Stimulated activated CD4-positive, alpha-beta T cell treated with anti-CD3 and anti-CD28 coated beads, TNF-alpha, amount 100 ng/mL, for 1 hour (primary cell): ENCODE measurements around the gene PAM.

Source experiments
- DNase-seq, 3 donors: peaks; one replicate each; pipeline ENCODE4 v3.0.0-alpha.2; 2020; ENCODE audit warnings: low read depth in 3 of 3, low spot score in 1 of 3

Gene PAM

GRCh38 chr5:102754767-102755431 is at the start of gene PAM:
Gene PAM, plus strand, starts transcription at chr5:102755305. Its CDS starts 110,891 bp downstream, at chr5:102866196.
- peak; percentile 38 to 62 (median 42) for DNase-seq

GRCh38 chr5:102711525-102712385 is 43.4 kb upstream of the PAM start:
- DNase-seq, result no peak

GRCh38 chr5:102713278-102713677 is 41.8 kb upstream of the PAM start:
- no peak for DNase-seq

GRCh38 chr5:102713682-102714231 is 41.3 kb upstream of the PAM start:
- DNase-seq, result no peak

GRCh38 chr5:102715082-102715807 is 39.9 kb upstream of the PAM start:
- no peak for DNase-seq

GRCh38 chr5:102716017-102716416 is 39.1 kb upstream of the PAM start:
- no peak for DNase-seq

GRCh38 chr5:102718819-102719218 is 36.3 kb upstream of the PAM start:
- no peak for DNase-seq

GRCh38 chr5:102719886-102720285 is 35.2 kb upstream of the PAM start:
- DNase-seq, result no peak

GRCh38 chr5:102720969-102721368 is 34.1 kb upstream of the PAM start:
- DNase-seq, result no peak

- DNase-seq, result no peak
Measured at GRCh38 chr5:102722931-102723330, 32.2 kb upstream of the PAM start.

- no peak for DNase-seq
Measured at GRCh38 chr5:102731693-102732092, 23.4 kb upstream of the PAM start.

- no peak for DNase-seq
Measured at GRCh38 chr5:102733534-102733933, 21.6 kb upstream of the PAM start.

GRCh38 chr5:102737161-102737560 is 17.9 kb upstream of the PAM start:
- DNase-seq, result no peak

- no peak for DNase-seq
Measured at GRCh38 chr5:102737805-102738469, 17.2 kb upstream of the PAM start.

GRCh38 chr5:102740515-102740914 is 14.6 kb upstream of the PAM start:
- DNase-seq, result no peak

- no peak for DNase-seq
Measured at GRCh38 chr5:102742215-102742614, 12.9 kb upstream of the PAM start.

GRCh38 chr5:102743900-102744299 is 11.2 kb upstream of the PAM start:
- no peak for DNase-seq

GRCh38 chr5:102747386-102748166 is 7.5 kb upstream of the PAM start:
- DNase-seq, result no peak

GRCh38 chr5:102749416-102750030 is 5.6 kb upstream of the PAM start:
- no peak for DNase-seq
